A673 (cell line): ENCODE results near the gene EGFR.

Source experiments
- CTCF ChIP-seq: fragments of 300-800, 200-600 bp; sonication (generic); conservative IDR thresholded peaks from 2 replicates; pipeline ENCODE4 v1.5.1; 2017; ENCODE audit warnings: low read depth, mild to moderate bottlenecking, antibody characterized with exemption, low read length, moderate library complexity, mixed read lengths
- EZH2 ChIP-seq: fragments of 200-600 bp; sonication (generic); IDR thresholded peaks from 2 replicates; pipeline ENCODE4 v1.6.1; 2017; ENCODE audit warnings: borderline replicate concordance, low read depth, mild to moderate bottlenecking, mixed read lengths, antibody characterized with exemption, low read length; ENCODE audit not compliant: poor library complexity, severe bottlenecking

- TF ChIP-seq CTCF (no peak), EZH2 (no peak)
These were observed 171.1 kb downstream of the EGFR start for GRCh38 chr7:55189878-55190436.
